Measurements from ENCODE around the gene UBA1.

Gene UBA1

GRCh38 chrX:47160781-47161180, 32.8 kb upstream of the UBA1 start:
- Histone ChIP-seq H3K27ac (no peak overlapping the region), H3K4me3 (no peak overlapping the region)
- no peak for TF ChIP-seq CTCF (IDR thresholded peaks at IDR 0.05)
- DNase-seq (ENCODE audit: low spot score), result no peak

DNA sequence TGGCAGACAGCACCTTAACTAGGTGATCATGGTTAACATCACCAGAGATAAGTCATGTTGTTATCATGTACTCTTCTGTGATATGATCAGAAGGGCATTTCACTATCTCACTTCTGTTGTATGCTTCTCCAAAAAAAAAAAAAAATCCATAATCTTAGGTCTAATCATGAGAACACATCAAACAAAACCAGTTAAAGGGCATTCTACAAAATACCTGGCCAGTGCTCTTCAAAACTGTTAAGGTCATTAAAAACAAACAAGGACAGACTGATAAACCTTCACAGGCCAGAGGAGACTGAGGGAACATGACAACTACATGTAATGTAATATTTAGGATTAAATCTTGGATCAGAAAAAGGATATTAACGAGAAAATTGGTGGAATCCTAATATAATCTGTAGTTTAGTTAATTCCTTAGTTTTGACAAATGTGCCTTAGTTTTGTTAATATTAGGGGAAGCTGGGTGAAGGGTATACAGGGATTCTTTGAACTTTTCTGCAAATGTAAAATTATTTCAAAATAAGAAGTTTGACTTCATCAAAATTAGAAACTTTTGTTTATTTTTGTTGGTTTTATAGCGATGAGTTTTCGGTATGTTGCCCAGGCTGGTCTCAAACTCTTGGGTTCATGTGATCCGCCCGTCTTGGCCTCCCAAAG, 30.6 kb upstream of the UBA1 start:
- DNase-seq (ENCODE audit: low spot score), result no peak
- no peak for TF ChIP-seq CTCF (IDR thresholded peaks at IDR 0.05)
- no peak overlapping the region for H3K27ac ChIP-seq
- H3K4me3 ChIP-seq, result no peak overlapping the region

- TF ChIP-seq CTCF (IDR thresholded peaks at IDR 0.05), result no peak
- DNase-seq (ENCODE audit: low spot score), result no peak
- Histone ChIP-seq H3K4me3 (no peak overlapping the region), H3K27ac (no peak overlapping the region)
Measured at GRCh38 chrX:47164420-47164819, 29.2 kb upstream of the UBA1 start.

DNA sequence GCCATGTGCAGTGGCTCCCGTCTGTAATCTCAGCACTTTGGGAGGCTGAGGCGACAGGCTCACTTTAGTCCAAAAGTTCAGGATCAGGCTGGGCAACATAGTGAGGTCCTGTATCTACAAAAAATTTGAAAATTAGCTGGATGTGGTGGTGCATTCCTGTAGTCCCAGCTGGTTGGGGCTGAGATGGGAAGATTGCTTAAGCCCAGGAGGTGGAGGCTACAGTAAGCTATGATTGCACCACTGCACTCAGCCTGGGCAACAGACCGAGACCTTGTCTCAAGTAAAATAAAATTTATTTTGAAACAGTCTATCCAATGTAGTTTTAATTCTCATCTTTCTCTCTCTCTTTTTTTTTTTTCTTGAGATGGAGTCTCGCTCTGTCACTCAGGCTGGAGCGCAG, 27.5 kb upstream of the UBA1 start:
- H3K27ac ChIP-seq, result no peak overlapping the region
- no peak overlapping the region for H3K4me3 ChIP-seq
- TF ChIP-seq CTCF (IDR thresholded peaks at IDR 0.05), result no peak
- no peak for DNase-seq (ENCODE audit: low spot score)

- TF ChIP-seq CTCF (IDR thresholded peaks at IDR 0.05), result no peak
- no peak for DNase-seq (ENCODE audit: low spot score)
- no peak overlapping the region for H3K4me3 ChIP-seq
- H3K27ac ChIP-seq, result no peak overlapping the region
Measured at GRCh38 chrX:47168495-47169073, 25.0 kb upstream of the UBA1 start.

GRCh38 chrX:47169273-47169672, 24.4 kb upstream of the UBA1 start:
- Histone ChIP-seq H3K27ac (no peak overlapping the region), H3K4me3 (no peak overlapping the region)
- TF ChIP-seq CTCF (IDR thresholded peaks at IDR 0.05), result no peak
- no peak for DNase-seq (ENCODE audit: low spot score)

Data from coronary artery (tissue), 2 donors.